ENCODE results near the gene ELFN2. TPM values are rescaled to one million over a fixed set of nuclear protein-coding genes. Genes with fewer than 3 reads are reported as not detected.

ELFN2 gene
- total RNA-seq, 4 donors from 2014 or later = 0.30 to 0.76 TPM; not detected in 2

DNA sequence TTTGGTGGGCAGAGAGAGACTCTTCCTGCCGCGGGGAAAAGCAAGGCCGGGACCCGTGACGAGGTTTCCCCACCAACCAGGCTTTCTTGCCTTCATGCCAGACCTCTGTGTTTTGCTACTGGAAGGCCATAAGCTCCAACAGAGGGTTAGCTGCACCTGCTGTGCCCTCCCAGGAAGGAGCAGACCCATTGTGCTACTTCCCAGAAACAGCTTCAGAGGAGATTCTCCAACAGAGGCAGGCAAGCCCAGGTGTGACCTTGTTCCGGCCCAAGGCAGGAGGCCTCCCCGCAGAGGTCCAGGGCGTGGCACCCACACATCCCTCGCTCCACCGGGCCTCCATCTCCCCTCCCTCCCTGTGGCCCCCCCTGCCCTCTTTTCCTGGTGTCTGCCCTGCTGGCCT, 57.8 kb downstream of the ELFN2 start:
- Histone ChIP-seq H3K4me3 (no peak overlapping the region), H3K27ac (no peak overlapping the region), H3K9me3 (no peaks in the 10 kb centered on the region), H3K27me3 (no peaks in the 10 kb centered on the region), H3K4me1 (no peaks in the 10 kb centered on the region), H3K36me3 (no peaks in the 10 kb centered on the region)
- no peak for DNase-seq
- TF ChIP-seq POLR2A (IDR thresholded peaks at IDR 0.05) = no peak
- intact Hi-C loops (cut with DNase I; ENCODE audit: low total_unique reads) = no loop called here

DNA sequence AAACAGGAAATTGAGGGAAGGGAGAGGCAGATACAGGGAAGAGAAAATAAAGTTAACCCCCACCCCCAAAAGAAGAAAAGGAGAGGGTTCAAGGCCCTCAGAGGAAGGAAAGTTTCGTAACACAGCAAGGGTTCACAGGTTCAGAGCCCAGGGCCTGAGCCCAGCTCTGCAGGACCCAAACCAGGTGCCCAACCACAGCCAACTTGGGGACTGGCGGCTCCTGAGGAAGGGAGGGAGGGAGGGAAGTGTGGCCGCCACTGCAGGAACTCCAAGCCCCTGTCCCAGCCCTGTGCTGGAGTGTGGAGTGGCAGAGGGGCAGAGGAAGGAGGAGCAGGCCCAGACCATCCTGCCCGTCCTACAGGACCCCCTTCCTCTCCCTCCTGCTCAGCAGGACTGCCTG, 59.2 kb downstream of the ELFN2 start:
- Histone ChIP-seq H3K36me3 (no peaks in the 10 kb centered on the region), H3K27ac (no peak overlapping the region), H3K27me3 (no peaks in the 10 kb centered on the region), H3K9me3 (no peaks in the 10 kb centered on the region), H3K4me3 (no peak overlapping the region), H3K4me1 (no peaks in the 10 kb centered on the region)
- DNase-seq = no peak
- no peak for TF ChIP-seq POLR2A (IDR thresholded peaks at IDR 0.05)
- TF ChIP-seq, protein P1, sequence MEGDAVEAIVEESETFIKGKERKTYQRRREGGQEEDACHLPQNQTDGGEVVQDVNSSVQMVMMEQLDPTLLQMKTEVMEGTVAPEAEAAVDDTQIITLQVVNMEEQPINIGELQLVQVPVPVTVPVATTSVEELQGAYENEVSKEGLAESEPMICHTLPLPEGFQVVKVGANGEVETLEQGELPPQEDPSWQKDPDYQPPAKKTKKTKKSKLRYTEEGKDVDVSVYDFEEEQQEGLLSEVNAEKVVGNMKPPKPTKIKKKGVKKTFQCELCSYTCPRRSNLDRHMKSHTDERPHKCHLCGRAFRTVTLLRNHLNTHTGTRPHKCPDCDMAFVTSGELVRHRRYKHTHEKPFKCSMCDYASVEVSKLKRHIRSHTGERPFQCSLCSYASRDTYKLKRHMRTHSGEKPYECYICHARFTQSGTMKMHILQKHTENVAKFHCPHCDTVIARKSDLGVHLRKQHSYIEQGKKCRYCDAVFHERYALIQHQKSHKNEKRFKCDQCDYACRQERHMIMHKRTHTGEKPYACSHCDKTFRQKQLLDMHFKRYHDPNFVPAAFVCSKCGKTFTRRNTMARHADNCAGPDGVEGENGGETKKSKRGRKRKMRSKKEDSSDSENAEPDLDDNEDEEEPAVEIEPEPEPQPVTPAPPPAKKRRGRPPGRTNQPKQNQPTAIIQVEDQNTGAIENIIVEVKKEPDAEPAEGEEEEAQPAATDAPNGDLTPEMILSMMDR (IDR thresholded peaks at IDR 0.05) = no peak
- intact Hi-C loops (cut with DNase I; ENCODE audit: low total_unique reads) = no loop called here

DNA sequence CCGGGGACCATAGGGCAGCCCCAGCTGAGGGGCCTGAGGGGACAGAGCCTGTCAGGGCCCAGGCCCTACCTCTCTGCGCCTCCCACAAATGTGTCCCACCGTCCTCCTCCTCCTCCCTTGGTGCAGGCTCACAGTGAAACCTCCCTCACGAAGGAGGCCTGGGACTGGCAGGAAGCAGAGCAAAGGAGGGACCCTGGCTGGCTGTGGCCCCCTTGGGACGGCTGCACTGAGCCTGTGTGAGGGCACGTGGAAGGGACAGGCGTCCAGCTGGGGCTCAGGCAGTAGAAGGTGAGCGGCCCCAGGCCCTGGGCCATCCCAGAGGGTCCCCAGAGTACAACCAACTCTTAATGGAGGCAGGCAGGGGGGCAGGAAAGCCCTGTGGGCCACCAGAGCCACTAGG, 60.7 kb downstream of the ELFN2 start:
- H3K4me3 ChIP-seq = no peak overlapping the region
- no peaks in the 10 kb centered on the region for H3K27me3 ChIP-seq
- no peak for TF ChIP-seq POLR2A (IDR thresholded peaks at IDR 0.05)
- TF ChIP-seq, protein P1 (IDR thresholded peaks at IDR 0.05) = no peak
- DNase-seq = no peak
- H3K27ac ChIP-seq = no peak overlapping the region
- H3K9me3 ChIP-seq = no peaks in the 10 kb centered on the region
- intact Hi-C loops (cut with DNase I; ENCODE audit: low total_unique reads) = no loop called here
- H3K4me1 ChIP-seq = no peaks in the 10 kb centered on the region
- H3K36me3 ChIP-seq = no peaks in the 10 kb centered on the region

DNA sequence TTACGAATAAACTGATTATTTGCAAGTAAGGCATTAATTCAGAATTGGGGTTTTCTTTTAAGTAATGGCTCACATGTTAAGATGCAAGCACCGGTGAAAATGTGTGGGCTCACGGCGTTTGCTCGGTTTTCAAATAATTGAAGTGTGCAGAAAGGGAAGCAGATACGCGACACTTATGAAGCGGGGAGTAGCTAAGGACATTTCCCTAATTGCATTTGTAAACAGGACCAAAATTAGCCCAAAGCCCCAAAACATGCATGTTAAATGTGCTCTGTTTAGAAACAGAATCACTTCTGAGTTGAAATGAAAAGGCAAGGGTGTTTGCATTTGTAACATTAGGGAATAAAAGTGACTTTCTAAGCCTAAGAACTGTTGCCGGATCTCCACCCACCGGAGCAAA, 61.3 kb downstream of the ELFN2 start:
- intact Hi-C loops (cut with DNase I; ENCODE audit: low total_unique reads) = no loop called here
- no peak for DNase-seq
- Histone ChIP-seq H3K4me1 (no peaks in the 10 kb centered on the region), H3K4me3 (no peak overlapping the region), H3K27ac (no peak overlapping the region), H3K27me3 (no peaks in the 10 kb centered on the region), H3K9me3 (no peaks in the 10 kb centered on the region), H3K36me3 (no peaks in the 10 kb centered on the region)
- no peak for TF ChIP-seq POLR2A (IDR thresholded peaks at IDR 0.05)
- TF ChIP-seq, protein P1 (IDR thresholded peaks at IDR 0.05) = no peak

DNA sequence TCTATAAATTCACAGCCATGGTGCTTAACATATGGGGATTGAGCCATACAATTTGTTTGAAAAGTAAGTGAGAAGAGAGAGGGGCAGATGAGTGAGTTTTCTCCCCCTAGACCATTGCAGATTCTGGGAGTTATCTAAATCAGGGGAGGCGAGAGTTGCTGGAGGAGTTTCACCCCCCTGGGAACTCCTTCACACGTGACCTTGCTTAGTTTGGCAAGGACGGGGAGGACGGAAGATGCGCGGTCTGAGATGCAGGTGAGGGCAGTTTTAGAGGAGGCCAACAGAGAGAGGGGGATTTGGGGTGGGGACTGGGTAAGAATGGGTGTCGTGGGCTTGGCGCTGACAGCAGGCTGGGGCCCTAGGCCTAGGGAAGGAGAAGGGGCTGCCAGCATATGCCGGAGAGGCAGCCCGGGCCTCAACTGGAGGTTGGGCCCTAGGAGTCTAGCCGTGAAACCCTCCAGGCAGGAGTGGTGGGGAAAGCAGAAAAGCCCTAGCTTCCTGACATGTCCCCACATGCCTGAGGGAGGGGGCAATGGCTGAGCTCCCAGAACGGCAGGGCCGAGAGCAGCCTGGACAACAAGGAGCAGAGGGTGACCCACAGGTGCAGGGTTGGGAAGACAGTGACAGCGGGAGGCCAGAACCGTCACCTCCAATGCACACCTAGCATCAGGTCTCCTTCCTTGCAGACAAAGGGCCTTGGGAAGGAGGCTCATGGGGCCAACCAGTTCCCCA, 63.9 kb downstream of the ELFN2 start:
- no peak overlapping the region for H3K27ac ChIP-seq
- no peaks in the 10 kb centered on the region for H3K4me1 ChIP-seq
- no peak for DNase-seq
- H3K4me3 ChIP-seq = no peak overlapping the region
- intact Hi-C loops (cut with DNase I; ENCODE audit: low total_unique reads) = no loop called here
- no peaks in the 10 kb centered on the region for H3K36me3 ChIP-seq
- no peaks in the 10 kb centered on the region for H3K9me3 ChIP-seq
- TF ChIP-seq, protein P1 (IDR thresholded peaks at IDR 0.05) = no peak
- no peak for TF ChIP-seq POLR2A (IDR thresholded peaks at IDR 0.05)
- no peaks in the 10 kb centered on the region for H3K27me3 ChIP-seq
